HG02588 (cell line): ENCODE results near the gene NECAB3.

Experiments used
- ATAC-seq: cut with Tn5 transposase; IDR thresholded peaks from one replicate; pipeline ENCODE4 v1.9.1; 2021; ENCODE audit warnings: mild to moderate bottlenecking, moderate library complexity; ENCODE audit not compliant: unreplicated experiment

NECAB3 gene

GRCh38 chr20:33677991-33678702, 3.9 kb upstream of the NECAB3 start:
- no peak for ATAC-seq

- ATAC-seq = no peak
Observed at GRCh38 chr20:33676652-33677645, 2.7 kb upstream of the NECAB3 start.

DNA sequence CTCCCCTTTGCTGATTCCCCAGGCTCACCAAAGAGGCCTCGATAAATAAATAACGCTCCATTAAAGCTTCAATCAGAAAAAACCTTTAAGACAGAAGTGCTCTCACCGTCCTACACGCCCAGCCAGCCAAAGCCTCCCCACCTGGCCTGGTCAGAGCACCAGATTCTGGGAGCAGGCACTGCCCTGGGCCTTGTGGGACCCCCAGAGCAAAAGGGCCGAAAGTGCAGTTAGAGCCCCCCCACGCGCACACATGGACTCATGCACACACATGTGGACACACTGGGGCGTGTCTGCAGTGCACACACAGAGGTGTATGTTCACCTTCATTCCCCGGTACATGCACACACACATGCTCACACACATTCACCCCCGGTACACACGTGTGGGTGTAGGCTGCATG, 1.9 kb upstream of the NECAB3 start:
- ATAC-seq = no peak

- no peak for ATAC-seq
Observed at GRCh38 chr20:33675136-33675959, 1.1 kb upstream of the NECAB3 start.

DNA sequence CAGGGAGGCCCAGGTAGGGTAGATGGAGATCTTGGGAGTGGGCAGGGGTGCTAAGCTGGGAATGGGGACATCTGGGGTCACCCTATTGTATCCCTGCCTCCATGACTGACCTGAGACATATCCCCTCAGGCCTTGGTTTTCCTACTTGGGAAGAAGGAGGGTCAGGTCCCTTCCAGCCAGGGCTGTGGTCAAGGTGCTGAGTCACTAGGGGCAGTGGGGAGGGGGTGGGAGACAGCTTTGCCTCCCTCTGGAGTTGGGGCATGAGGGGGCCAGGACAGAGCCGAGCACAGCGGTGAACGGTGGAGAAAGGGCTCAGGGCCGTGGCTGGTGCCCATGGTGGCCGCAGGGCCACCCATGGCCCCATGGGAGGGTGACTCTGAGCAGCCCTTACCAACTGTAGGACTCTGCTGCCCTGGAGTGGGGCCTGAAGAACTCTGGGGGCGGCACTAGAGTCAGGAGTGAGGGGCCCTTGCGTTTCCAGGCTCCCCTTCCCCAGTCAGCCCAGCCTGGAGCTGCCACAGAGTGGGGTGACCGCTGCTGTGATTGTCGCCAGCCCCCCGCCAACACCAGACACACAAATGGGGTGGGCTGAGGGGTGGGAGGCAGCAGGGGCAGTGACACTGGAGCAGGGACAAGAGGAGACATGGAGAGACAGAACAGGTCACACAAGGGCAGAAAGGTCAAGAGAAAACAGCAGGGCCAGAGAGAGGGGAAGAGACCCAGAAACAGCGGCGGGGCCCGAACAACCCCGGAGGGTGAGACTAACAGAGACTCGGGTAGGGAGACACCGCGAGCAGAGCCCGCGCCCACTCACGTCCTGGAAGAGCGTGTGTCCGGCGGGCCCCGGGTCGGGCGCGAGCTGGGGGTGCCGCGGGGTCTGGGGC, 576 bp downstream of the NECAB3 start:
- no peak for ATAC-seq

GRCh38 chr20:33673114-33673409, 1.2 kb downstream of the NECAB3 start:
- no peak for ATAC-seq

GRCh38 chr20:33672426-33673113, 1.7 kb downstream of the NECAB3 start:
- no peak for ATAC-seq

GRCh38 chr20:33671573-33672288, 2.5 kb downstream of the NECAB3 start:
- ATAC-seq = no peak

DNA sequence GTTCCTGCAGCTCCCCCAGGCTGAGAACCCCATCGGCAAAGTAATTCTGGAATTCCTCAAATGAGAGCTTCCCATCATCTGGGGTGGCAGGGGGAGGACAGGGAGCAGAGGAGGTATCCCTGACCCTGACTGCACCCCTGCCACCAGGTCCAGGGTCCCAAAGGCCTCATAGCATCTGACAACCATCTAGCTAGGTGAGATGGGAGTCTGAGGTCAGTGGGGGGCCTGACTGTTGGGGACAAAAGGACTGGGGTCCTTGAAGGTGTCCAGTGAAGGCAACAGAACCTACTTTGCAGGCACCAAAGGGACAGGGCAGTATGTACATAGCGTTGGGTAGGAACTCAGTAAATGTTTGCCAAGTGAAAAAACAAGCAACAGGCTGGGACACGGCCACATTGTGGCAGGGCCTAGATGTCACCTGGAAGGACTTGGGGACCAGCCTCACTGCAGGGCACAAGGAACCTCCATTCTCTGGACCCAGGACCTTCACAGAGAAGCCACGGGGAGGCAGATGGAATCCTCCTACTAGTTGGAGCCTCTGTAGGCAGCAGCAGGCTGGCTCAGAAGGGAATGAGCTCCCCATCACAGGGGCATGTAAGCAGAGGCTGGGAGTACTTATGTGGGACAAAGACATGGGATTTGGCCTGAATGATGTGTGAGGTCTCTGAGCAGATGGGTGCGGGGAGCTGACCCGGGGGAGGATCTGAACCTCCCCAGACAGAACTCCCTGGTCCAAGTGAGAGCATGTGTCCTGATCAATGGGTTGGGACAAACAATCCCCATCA, 3.3 kb downstream of the NECAB3 start:
- ATAC-seq = no peak

DNA sequence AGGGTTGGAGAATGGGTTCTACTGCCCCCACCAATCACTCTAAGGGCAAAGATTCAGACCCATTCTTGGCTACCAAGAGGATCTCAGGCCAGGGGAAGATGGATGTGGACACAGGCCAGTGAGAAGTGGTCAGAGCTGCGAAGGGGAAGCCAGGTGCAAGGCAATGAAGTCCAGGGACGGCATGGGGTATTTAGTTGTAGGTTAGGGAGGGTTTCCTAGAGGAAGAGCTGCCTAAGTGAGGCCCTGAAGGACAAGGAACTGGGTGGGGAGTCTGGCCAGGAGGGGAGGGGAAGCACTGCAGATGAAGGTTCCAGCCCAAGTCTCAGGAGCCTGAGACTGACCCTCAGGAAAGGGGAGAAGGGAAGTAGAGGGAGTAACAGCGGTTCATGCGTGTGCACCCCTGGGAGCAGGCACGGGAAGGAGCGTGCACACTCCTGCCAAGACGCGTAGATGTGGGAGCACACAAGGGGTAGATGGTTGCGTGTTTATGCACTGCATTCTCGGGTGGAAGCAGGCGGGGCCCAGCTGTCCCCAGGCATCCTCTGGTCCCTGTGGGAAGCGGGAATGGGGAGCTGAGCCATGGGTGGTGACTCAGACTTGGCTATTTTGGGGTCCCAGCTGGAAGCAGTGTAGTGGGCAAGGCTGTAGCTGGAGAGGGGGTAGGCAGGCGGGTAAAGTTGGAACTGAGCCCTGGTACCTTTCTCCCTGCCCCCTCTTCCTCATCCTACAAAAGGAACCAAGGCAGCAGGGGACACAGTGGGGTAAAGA, 4.2 kb downstream of the NECAB3 start:
- ATAC-seq = no peak

DNA sequence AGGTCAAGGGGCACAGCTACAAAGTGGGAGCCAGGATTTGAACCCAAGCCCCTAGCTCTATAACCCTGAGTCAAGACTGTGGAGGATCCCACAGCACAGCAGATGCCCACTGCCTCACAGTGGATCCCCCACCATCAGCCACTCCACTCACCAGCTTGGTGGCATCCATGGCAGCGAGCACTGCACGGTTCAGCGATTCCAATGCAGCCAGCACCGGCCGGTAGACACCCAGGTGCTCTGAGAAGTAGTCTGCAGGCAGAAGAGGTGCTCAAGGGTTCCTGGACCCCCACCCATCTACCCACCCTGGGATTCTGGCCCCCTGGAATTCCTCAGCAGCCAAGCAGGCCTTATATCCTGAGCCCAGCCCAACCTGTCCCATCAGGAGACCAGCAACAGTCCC, 5.0 kb downstream of the NECAB3 start:
- no peak for ATAC-seq

DNA sequence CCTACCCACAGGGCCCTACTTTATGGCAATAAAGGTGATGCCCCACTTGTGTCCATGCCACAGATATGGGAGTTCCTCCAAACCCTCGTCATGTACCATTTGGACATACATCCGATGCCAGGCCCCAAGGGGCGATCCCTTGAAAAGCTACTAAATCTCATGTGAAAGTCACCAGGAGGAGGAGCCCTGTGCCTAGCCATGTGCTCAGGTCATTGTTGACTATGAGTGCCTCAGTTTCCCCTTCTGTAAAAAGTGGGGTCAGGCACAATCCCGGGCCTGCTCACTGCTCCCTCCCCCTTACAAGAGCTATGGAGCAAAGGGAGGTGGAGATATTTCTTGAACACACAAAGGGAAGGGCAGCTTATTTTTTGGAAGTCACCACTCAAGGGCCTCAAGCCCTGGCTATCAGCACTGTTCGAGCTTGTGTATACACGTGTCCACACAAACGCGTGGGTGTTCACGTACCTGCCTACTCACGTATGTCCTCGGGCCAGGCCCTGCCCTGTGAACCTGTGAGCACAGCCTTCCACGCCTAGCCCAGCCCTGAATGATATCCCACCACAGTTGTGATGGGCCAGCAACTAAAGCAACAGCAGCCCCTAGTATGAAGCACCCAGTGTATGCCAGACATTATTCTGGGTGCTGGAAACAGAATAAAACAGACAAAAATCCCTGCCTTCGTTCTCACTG, 5.6 kb downstream of the NECAB3 start:
- ATAC-seq = no peak

- peak; percentile 38 for ATAC-seq
Observed at GRCh38 chr20:33667676-33668465, 6.4 kb downstream of the NECAB3 start.

- ATAC-seq = peak; percentile 3
Observed at GRCh38 chr20:33667245-33667675, 7.0 kb downstream of the NECAB3 start.

- peak; percentile 63 for ATAC-seq
Observed at GRCh38 chr20:33666293-33667244, 7.7 kb downstream of the NECAB3 start, which contains the start of gene ACTL10. Gene ACTL10 (plus strand): TSS chr20:33666943. CDS start chr20:33667498, 555 bp downstream.
